HG02852 (cell line): ENCODE data around the gene DHRS9.

Source experiments
- ATAC-seq: cut with Tn5 transposase; IDR thresholded peaks from one replicate; pipeline ENCODE4 v1.9.1; 2021; ENCODE audit warnings: mild to moderate bottlenecking, moderate library complexity; ENCODE audit not compliant: unreplicated experiment

DHRS9 gene

GRCh38 chr2:169093535-169093934, 24.2 kb downstream of the DHRS9 start:
- no peak for ATAC-seq

DNA sequence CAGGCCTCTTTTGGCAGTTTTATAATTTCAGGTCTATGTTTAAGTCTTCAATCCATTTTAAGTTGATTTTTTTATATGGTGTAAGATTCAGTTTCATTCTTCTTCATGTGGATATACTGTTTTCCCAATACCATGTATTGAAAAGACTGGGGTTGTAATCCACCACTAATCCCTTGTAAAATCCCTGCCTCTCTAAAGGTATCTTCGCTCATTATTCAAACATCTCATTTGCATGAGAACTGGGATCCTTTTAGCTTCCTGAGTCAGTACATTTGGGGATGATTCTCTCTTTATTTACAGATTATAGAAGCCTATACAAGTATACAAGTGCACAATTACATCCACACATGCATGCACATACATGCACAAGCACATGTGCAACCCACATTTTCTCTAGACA, 25.3 kb downstream of the DHRS9 start:
- ATAC-seq: no peak

- ATAC-seq: no peak
Measured at GRCh38 chr2:169095621-169096105, 26.3 kb downstream of the DHRS9 start.

DNA sequence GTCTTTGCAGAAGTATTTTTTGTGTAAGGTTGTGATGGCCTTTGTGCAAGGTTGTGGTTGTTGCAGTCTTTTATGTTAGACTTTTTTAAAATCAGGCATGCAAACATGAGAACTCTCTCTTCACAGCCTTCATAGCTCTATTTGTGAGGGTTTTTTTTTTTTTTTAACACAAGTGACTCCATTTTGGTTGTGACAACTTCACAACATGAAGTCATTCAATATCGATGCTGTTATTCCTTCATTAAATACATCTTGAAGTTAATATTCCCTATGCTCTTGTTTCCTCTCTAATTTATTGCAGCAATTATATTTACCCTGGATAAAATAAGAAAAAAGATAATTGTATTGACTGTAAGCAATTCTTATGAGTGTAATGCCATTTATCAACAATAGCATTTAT, 35.5 kb downstream of the DHRS9 start:
- ATAC-seq: no peak

DNA sequence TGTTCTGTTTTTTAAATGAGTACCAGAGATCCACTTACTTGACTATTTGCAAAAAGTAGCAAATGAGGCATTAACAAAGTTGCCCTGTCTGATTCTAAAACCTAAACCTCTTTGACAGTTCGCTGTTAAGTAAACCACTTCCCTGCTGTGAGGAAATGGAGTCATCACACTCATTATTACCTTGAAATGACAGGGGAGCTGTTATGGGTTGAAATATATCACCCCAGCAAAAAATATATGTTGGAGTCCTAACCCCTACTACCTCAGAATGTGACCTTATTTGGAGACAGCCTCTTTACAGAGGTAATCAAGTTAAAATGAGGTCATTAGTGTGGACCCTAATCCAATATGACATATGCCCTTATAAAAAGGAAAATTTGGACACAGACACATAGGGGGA, 36.1 kb downstream of the DHRS9 start:
- ATAC-seq: no peak

- no peak for ATAC-seq
Measured at GRCh38 chr2:169106134-169106533, 36.8 kb downstream of the DHRS9 start.

GRCh38 chr2:169106563-169107545, 37.5 kb downstream of the DHRS9 start:
- ATAC-seq: no peak

- ATAC-seq: peak; percentile 79
Measured at GRCh38 chr2:169107645-169108044, 38.3 kb downstream of the DHRS9 start.

- peak; percentile 42 for ATAC-seq
Measured at GRCh38 chr2:169108099-169108884, 38.9 kb downstream of the DHRS9 start.

- ATAC-seq: peak; percentile 52
Measured at GRCh38 chr2:169109502-169110409, 40.4 kb downstream of the DHRS9 start.

- ATAC-seq: no peak
Measured at GRCh38 chr2:169110419-169110818, 41.1 kb downstream of the DHRS9 start.

DNA sequence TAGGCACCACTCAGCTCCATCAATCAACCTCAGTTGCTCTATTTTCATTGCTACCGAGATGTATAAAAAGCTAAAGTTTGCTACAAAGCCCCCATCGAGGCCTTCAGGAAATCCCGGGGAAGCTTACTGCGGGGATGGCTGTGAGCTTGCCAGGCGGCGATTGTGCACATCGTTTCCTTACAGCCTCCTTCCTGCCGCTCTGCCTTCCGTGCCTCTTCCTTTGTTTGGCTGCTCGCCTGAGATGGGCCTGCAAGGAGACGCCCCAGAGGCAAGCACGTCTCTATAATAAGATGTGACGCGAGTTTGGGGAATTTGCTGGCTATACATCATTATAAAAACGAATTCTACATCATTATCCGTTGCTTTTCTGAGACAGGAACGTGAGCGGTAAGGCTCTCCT, 41.6 kb downstream of the DHRS9 start:
- no peak for ATAC-seq

DNA sequence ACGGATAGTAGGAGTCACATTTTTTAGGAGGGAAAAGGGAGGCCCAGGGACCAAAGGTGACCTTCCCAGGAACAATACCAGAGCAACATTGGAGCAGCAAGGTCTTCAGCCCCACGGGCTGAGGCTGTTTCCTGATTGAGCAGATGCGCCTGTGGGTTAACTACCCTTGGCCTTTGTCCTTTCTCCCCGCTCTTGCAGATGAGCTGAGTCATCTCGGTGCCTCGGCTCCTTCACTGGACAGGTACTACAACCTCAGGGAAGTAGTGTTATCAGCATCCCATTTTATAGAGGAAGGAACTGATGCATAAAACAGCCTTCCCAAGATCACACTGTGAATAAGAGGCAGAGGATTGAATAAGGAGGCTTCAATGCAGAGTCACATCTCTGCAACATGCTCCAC, 43.5 kb downstream of the DHRS9 start:
- ATAC-seq: no peak

- no peak for ATAC-seq
Measured at GRCh38 chr2:169114056-169114455, 44.7 kb downstream of the DHRS9 start.

DNA sequence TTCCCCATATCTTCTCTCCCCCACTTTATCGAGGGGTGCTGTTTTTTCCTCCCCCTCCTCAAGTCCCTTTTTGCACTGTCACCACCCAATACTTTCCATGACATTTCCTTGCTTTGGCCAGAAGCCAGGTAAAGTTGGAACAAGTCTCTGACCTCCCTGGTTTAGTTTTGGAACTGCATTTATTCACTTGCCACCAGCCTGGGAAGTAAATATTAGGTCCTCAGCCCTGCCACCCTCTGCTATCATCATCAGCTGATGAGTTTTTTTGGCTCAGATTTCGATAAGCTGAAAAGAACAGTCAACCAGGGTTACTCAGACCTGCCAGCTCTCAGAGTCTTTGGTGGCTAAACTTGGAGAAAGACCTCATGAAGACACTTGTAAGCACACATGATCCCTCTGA, 47.0 kb downstream of the DHRS9 start:
- ATAC-seq: no peak

DNA sequence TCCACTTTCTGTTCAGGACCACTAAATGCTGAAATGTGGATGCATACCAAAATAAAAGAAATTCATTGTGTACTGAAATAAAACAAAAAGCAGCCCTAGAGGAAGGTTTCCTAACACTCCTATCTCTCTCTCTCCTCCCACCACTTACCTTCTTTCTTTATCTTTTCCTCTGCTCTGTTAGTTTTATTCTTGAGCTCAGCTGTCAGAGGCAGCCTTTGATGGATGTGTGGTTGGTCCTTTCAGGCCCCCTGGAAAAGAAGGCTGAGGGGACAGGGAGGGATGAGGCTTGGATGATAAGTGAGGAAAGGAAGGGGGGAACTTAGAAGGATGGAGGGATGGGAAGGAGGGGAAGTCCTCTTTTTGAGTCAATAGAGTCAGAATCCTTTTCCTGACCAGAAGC, 47.6 kb downstream of the DHRS9 start:
- ATAC-seq: no peak

GRCh38 chr2:169118060-169118459, 48.7 kb downstream of the DHRS9 start:
- ATAC-seq: no peak

GRCh38 chr2:169119123-169119760, 49.9 kb downstream of the DHRS9 start:
- ATAC-seq: no peak

GRCh38 chr2:169119851-169120250, 50.5 kb downstream of the DHRS9 start:
- no peak for ATAC-seq

DNA sequence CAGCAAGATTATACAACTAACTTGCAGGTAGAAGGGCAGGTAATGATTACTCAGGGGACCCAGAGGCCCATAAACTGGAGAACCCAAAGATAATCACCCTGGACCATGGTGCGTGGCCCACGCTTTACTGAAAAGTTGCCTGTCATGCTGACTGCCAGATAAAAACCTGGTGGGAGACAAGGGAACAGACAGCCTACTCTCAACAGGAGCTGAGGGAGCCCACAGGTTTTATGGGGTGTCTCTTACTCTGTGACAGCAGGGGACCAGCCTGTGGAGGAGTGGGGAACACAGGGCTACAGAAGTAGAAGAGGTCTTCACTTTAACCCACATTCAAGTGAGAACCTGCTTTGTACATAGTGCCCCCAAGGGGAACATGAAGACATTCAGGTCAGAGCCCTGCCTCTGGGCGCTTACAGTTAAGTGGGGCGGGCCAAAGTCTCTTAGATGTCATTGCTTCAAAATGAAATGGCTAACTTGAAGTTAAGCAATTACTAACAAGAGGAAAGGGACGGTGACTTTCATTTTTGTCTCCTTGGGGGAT, 60.4 kb downstream of the DHRS9 start:
- ATAC-seq: no peak
